ENCODE measurements around the gene KCNMB1. TPM values are rescaled to one million over a fixed set of nuclear protein-coding genes. Genes with fewer than 3 reads are reported as not detected.
A peak's percentile ranks its signal among the peaks of the same experiment; 100 is the strongest.

The KCNMB1 gene
- total RNA-seq, 2 donors from 2014 or later: 0.74 to 0.83 TPM

- H3K36me3 ChIP-seq: no peaks in the 10 kb centered on the region
- TF ChIP-seq, protein P1, sequence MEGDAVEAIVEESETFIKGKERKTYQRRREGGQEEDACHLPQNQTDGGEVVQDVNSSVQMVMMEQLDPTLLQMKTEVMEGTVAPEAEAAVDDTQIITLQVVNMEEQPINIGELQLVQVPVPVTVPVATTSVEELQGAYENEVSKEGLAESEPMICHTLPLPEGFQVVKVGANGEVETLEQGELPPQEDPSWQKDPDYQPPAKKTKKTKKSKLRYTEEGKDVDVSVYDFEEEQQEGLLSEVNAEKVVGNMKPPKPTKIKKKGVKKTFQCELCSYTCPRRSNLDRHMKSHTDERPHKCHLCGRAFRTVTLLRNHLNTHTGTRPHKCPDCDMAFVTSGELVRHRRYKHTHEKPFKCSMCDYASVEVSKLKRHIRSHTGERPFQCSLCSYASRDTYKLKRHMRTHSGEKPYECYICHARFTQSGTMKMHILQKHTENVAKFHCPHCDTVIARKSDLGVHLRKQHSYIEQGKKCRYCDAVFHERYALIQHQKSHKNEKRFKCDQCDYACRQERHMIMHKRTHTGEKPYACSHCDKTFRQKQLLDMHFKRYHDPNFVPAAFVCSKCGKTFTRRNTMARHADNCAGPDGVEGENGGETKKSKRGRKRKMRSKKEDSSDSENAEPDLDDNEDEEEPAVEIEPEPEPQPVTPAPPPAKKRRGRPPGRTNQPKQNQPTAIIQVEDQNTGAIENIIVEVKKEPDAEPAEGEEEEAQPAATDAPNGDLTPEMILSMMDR (IDR thresholded peaks at IDR 0.05): no peak
- no peaks in the 10 kb centered on the region for H3K27me3 ChIP-seq
- no peaks in the 10 kb centered on the region for H3K9me3 ChIP-seq
- no peak overlapping the region for H3K4me3 ChIP-seq
- H3K4me1 ChIP-seq: no peaks in the 10 kb centered on the region
- no peak for DNase-seq (ENCODE audit: low spot score)
- H3K27ac ChIP-seq: no peak overlapping the region
Measured at GRCh38 chr5:170342153-170342725, 46.9 kb downstream of the KCNMB1 start.

GRCh38 chr5:170341545-170341944 lies 47.6 kb downstream of the KCNMB1 start:
- Histone ChIP-seq H3K4me1 (no peaks in the 10 kb centered on the region), H3K27me3 (no peaks in the 10 kb centered on the region), H3K27ac (no peak overlapping the region), H3K9me3 (no peaks in the 10 kb centered on the region), H3K36me3 (no peaks in the 10 kb centered on the region), H3K4me3 (no peak overlapping the region)
- DNase-seq (ENCODE audit: low spot score): no peak
- TF ChIP-seq, protein P1 (IDR thresholded peaks at IDR 0.05): no peak

DNA sequence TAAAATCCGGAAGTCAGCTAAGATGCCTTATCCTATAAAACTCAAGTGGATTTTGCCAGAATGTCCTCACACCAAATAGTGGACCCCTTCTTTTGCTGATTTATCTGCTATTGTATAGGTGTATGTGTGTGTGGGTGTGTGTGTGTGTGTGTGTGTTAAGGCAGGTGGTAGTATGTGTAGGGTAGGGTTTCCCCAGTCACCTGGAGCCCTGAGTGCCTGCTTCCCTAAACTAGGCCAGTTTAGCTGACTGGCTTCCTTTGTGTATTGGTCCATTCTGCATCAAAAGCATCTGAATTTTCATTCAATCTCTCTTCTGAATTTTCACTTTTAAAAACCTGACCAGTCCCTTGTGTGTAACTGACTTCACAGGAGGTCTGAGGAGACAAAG lies 49.4 kb downstream of the KCNMB1 start:
- DNase-seq (ENCODE audit: low spot score): no peak
- Histone ChIP-seq H3K36me3 (no peaks in the 10 kb centered on the region), H3K27me3 (no peaks in the 10 kb centered on the region), H3K4me1 (no peaks in the 10 kb centered on the region), H3K9me3 (no peaks in the 10 kb centered on the region), H3K4me3 (no peak overlapping the region), H3K27ac (no peak overlapping the region)
- TF ChIP-seq, protein P1 (IDR thresholded peaks at IDR 0.05): no peak

DNA sequence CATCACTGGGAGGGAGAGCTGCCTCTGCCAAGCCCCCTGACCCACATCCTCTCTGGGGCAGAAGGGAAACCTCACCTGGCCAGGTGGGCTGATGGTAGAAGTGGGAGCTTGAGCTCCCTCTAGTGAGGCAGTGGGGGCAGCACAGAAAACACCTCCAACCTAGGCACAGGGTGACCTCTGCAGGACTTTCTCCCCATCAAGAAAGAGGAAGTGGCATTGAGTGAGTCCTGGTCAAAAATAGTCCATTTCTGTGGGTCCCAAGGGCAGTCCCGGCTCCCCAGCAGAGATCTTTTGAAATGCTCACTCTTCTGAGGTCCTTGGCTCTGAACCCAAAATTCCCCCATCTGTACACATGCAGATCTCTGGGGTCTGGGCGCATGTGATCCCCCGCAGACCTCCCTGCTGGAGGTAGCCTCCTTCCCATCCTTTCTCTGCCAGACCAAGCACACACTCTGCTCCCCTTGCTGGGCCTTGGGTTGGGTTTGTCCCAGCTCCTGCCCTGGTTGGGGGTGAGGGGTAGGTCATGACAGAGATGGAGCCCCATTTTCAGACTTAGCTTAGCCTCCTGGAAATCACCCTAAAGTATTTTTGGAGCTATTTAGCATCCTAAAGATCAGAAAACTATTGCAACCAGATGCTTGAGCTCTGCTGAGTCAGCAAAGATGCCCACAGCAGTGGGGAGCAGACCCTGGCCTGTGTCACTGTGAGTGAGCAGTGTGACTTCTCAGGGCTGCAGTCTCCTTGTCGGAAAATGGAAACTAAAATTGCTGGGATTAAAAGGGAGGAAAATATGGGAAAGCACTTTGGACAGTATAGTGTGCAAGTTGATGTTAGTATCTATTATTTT lies 50.0 kb downstream of the KCNMB1 start:
- H3K4me3 ChIP-seq: no peak overlapping the region
- H3K4me1 ChIP-seq: no peaks in the 10 kb centered on the region
- H3K27ac ChIP-seq: no peak overlapping the region
- no peaks in the 10 kb centered on the region for H3K9me3 ChIP-seq
- TF ChIP-seq, protein P1 (IDR thresholded peaks at IDR 0.05): peak; percentile 26 to 61
- no peaks in the 10 kb centered on the region for H3K27me3 ChIP-seq
- no peaks in the 10 kb centered on the region for H3K36me3 ChIP-seq
- no peak for DNase-seq (ENCODE audit: low spot score)

GRCh38 chr5:170338291-170338690 lies 50.9 kb downstream of the KCNMB1 start:
- Histone ChIP-seq H3K4me1 (no peaks in the 10 kb centered on the region), H3K27ac (no peak overlapping the region), H3K27me3 (no peaks in the 10 kb centered on the region), H3K9me3 (no peaks in the 10 kb centered on the region), H3K4me3 (no peak overlapping the region), H3K36me3 (no peaks in the 10 kb centered on the region)
- TF ChIP-seq, protein P1 (IDR thresholded peaks at IDR 0.05): no peak
- no peak for DNase-seq (ENCODE audit: low spot score)

Data from right atrium auricular region (tissue), 2 donors.